Astrocyte of the spinal cord (primary cell): ENCODE measurements around the gene GOLGA1.

ENCODE experiments used
- DNase-seq: peaks from one replicate; pipeline ENCODE4 v3.0.0; 2011; ENCODE audit warnings: low read depth, low spot score
- H3K4me3 ChIP-seq: 2 replicates; pipeline ENCODE4 v1.5.1; 2011; ENCODE audit warnings: low read depth, mild to moderate bottlenecking, low read length, moderate library complexity
- CTCF ChIP-seq: IDR thresholded peaks from 2 replicates; pipeline ENCODE4 v1.5.1; 2012; ENCODE audit warnings: low read depth, mild to moderate bottlenecking, low read length, inconsistent platforms
- in situ Hi-C: cut with HindIII; loops from 2 replicates; pipeline ENCODE4 v1.10.0; 2017; ENCODE audit warnings: low sequenced_read_pairs

GOLGA1 gene

GRCh38 chr9:124914753-124915405, 26.0 kb downstream of the GOLGA1 start:
- no peak overlapping the region for H3K4me3 ChIP-seq
- TF ChIP-seq CTCF = no peak
- in situ Hi-C loops = no loop called here
- DNase-seq = no peak

GRCh38 chr9:124913378-124913777, 27.5 kb downstream of the GOLGA1 start:
- in situ Hi-C loops = no loop called here
- no peak overlapping the region for H3K4me3 ChIP-seq
- TF ChIP-seq CTCF = no peak
- no peak for DNase-seq

GRCh38 chr9:124911766-124912165, 29.1 kb downstream of the GOLGA1 start:
- no peak for TF ChIP-seq CTCF
- DNase-seq = no peak
- in situ Hi-C loops = no loop called here
- no peak overlapping the region for H3K4me3 ChIP-seq

GRCh38 chr9:124908098-124908497, 32.8 kb downstream of the GOLGA1 start:
- in situ Hi-C loops = no loop called here
- TF ChIP-seq CTCF = no peak
- H3K4me3 ChIP-seq = no peak overlapping the region
- DNase-seq = no peak

GRCh38 chr9:124906966-124907365, 33.9 kb downstream of the GOLGA1 start:
- no peak for TF ChIP-seq CTCF
- in situ Hi-C loops = no loop called here
- H3K4me3 ChIP-seq = no peak overlapping the region
- DNase-seq = no peak

- DNase-seq = no peak
- no peak overlapping the region for H3K4me3 ChIP-seq
- TF ChIP-seq CTCF = no peak
- in situ Hi-C loops = no loop called here
Measured at GRCh38 chr9:124899845-124900244, 41.0 kb downstream of the GOLGA1 start.
